HEK293 (cell line): ENCODE measurements around the gene INPP5A.

Source experiments
- CTCF ChIA-PET: fragments of 350-600 bp; formaldehyde crosslinking; extraction: SDS; loops from one replicate; lab custom pipeline; 2021; ENCODE audit warnings: antibody characterized with exemption; lab: Yijun Ruan, JAX
- POLR2A ChIA-PET: fragments of 300-600 bp; formaldehyde crosslinking; extraction: SDS; loops from one replicate; lab custom pipeline; 2020; ENCODE audit warnings: antibody characterized with exemption, inconsistent platforms; lab: Yijun Ruan, JAX
- H3K27ac ChIP-seq: fragments of 200-500 bp; sonication (Bioruptor generic); 2 replicates; pipeline ENCODE4 v1.5.1; 2014; ENCODE audit warnings: low read depth, low read length, control low read depth, inconsistent platforms; ENCODE audit errors: extremely low read depth
- H3K36me3 ChIP-seq, 2 experiments: fragments of 200-500 bp in 1 of 2; sonication (Bioruptor generic) in 1 of 2; 1 replicate in 1 of 2; 2 replicates in 1 of 2; pipeline ENCODE4 v1.5.1; 2014 to 2017; ENCODE audit warnings: inconsistent platforms in 2 of 2, low read length in 2 of 2; ENCODE audit not compliant: control insufficient read depth in 2 of 2, insufficient read depth in 1 of 2
- H3K4me1 ChIP-seq: fragments of 200-500 bp; sonication (Bioruptor generic); 2 replicates; pipeline ENCODE4 v1.5.1; 2014; ENCODE audit warnings: mild to moderate bottlenecking, low read length, inconsistent platforms; ENCODE audit not compliant: control insufficient read depth, insufficient read depth
- H3K4me3 ChIP-seq: 2 replicates; pipeline ENCODE4 v1.5.1; 2011; ENCODE audit warnings: low read depth, mild to moderate bottlenecking, control low read depth, low read length, moderate library complexity
- H3K9me3 ChIP-seq: fragments of 200-500 bp; sonication (Bioruptor generic); 2 replicates; pipeline ENCODE4 v1.5.1; 2014; ENCODE audit warnings: low read depth, low read length, inconsistent platforms; ENCODE audit not compliant: control insufficient read depth, insufficient read depth
- TRIM28 ChIP-seq: IDR thresholded peaks from 2 replicates; pipeline ENCODE4 v1.6.1; 2011; ENCODE audit warnings: low read length, control low read depth, borderline replicate concordance
- ZBTB20 ChIP-seq: fragments of 450-650 bp; formaldehyde crosslinking; IDR thresholded peaks from 2 replicates; pipeline ENCODE4 v1.5.1; 2016; ENCODE audit warnings: missing biosample characterization, missing genetic modification characterization
- ZFP41 ChIP-seq: fragments of 450-650 bp; formaldehyde crosslinking; IDR thresholded peaks from 2 replicates; pipeline ENCODE4 v1.5.1; 2016; ENCODE audit warnings: missing biosample characterization, missing genetic modification characterization, borderline replicate concordance
- ZNF114 ChIP-seq: fragments of 450-650 bp; formaldehyde crosslinking; IDR thresholded peaks from 2 replicates; pipeline ENCODE4 v1.5.0; 2017; ENCODE audit warnings: missing biosample characterization, missing genetic modification characterization
- ZNF169 ChIP-seq: fragments of 450-650 bp; formaldehyde crosslinking; IDR thresholded peaks from 2 replicates; pipeline ENCODE4 v1.5.1; 2016; ENCODE audit warnings: missing biosample characterization, missing genetic modification characterization
- ZNF184 ChIP-seq: fragments of 450-650 bp; IDR thresholded peaks from 2 replicates; pipeline ENCODE4 v1.5.1; 2018; ENCODE audit warnings: missing biosample characterization, mild to moderate bottlenecking, missing genetic modification characterization
- ZNF26 ChIP-seq: fragments of 450-650 bp; formaldehyde crosslinking; IDR thresholded peaks from 2 replicates; pipeline ENCODE4 v1.5.1; 2016; ENCODE audit warnings: missing biosample characterization, missing genetic modification characterization
- ZNF449 ChIP-seq: fragments of 450-650 bp; formaldehyde crosslinking; IDR thresholded peaks from 2 replicates; pipeline ENCODE4 v1.5.1; 2017; ENCODE audit warnings: missing biosample characterization, mild to moderate bottlenecking, missing genetic modification characterization, moderate library complexity
- ZNF513 ChIP-seq: fragments of 450-650 bp; IDR thresholded peaks from 2 replicates; pipeline ENCODE4 v1.5.1; 2018; ENCODE audit warnings: missing biosample characterization, missing genetic modification characterization
- ZNF645 ChIP-seq: fragments of 450-650 bp; formaldehyde crosslinking; IDR thresholded peaks from 2 replicates; pipeline ENCODE4; 2016; ENCODE audit warnings: missing biosample characterization, missing genetic modification characterization
- ZNF654 ChIP-seq: fragments of 450-650 bp; formaldehyde crosslinking; IDR thresholded peaks from 2 replicates; pipeline ENCODE4 v1.5.1; 2016; ENCODE audit warnings: low read depth, missing biosample characterization, missing genetic modification characterization
- ZNF677 ChIP-seq: fragments of 450-650 bp; IDR thresholded peaks from 2 replicates; pipeline ENCODE4 v1.5.0; 2018; ENCODE audit warnings: missing biosample characterization, mild to moderate bottlenecking, missing genetic modification characterization, moderate library complexity
- ZNF792 ChIP-seq: fragments of 450-650 bp; formaldehyde crosslinking; IDR thresholded peaks from 2 replicates; pipeline ENCODE4 v1.5.1; 2016; ENCODE audit warnings: missing biosample characterization, missing genetic modification characterization
- ZSCAN23 ChIP-seq: fragments of 450-650 bp; formaldehyde crosslinking; IDR thresholded peaks from 2 replicates; pipeline ENCODE4 v1.5.1; 2016; ENCODE audit warnings: missing biosample characterization, missing genetic modification characterization

The INPP5A gene

GRCh38 chr10:132685101-132685891 is 147.7 kb downstream of the INPP5A start:
- Histone ChIP-seq H3K9me3 (no peaks in the 10 kb centered on the region), H3K4me1 (no peaks in the 10 kb centered on the region), H3K36me3 (no peaks in the 10 kb centered on the region), H3K4me3 (no peak overlapping the region), H3K27ac (no peak overlapping the region)
- TF ChIP-seq ZSCAN23 (no peak), ZNF26 (tag by site-specific recombination) (no peak), TRIM28 (0 out of 2 replicates have a peak, but pooled peaks have one; percentile 45), ZNF645 (no peak), ZNF792 (tag by site-specific recombination) (no peak), ZNF169 (no peak)
- POLR2A ChIA-PET: no interaction called here
- CTCF ChIA-PET: no interaction called here

GRCh38 chr10:132685921-132686680 is 148.5 kb downstream of the INPP5A start:
- Histone ChIP-seq H3K4me3 (no peak overlapping the region), H3K4me1 (no peaks in the 10 kb centered on the region), H3K36me3 (no peaks in the 10 kb centered on the region), H3K9me3 (no peaks in the 10 kb centered on the region), H3K27ac (no peak overlapping the region)
- CTCF ChIA-PET: no interaction called here
- POLR2A ChIA-PET: no interaction called here
- no peak for TF ChIP-seq ZNF513 (tag by site-specific recombination)
- TF ChIP-seq ZFP41 (tag by site-specific recombination): no peak
- no peak for TF ChIP-seq ZNF654 (tag by site-specific recombination)
- no peak for TF ChIP-seq ZNF114 (tag by site-specific recombination)
- no peak for TF ChIP-seq ZNF677 (tag by site-specific recombination)
- no peak for TF ChIP-seq ZNF449 (tag by site-specific recombination)
- TF ChIP-seq ZNF184 (tag by site-specific recombination): no peak
- TF ChIP-seq ZBTB20 (tag by site-specific recombination): no peak
